Common myeloid progenitor, CD34-positive (primary cell): Measurements from ENCODE around the gene DCDC2C.

Experiments
- CTCF ChIA-PET: fragments of 350-600 bp; sonication (Branson Sonifier 250); formaldehyde crosslinking; loops from one replicate; lab custom pipeline; 2021; ENCODE audit warnings: antibody characterized with exemption; lab: Charles Lee
- POLR2A ChIA-PET: fragments of 350-600 bp; sonication (Branson Sonifier 250); formaldehyde crosslinking; loops from one replicate; lab custom pipeline; 2021; ENCODE audit warnings: antibody characterized with exemption; lab: Charles Lee
- DNase-seq, 3 donors: peaks; one replicate each; pipeline versions ENCODE4 v3.0.0 to v3.0.0-alpha.2; 2013
- H3K27ac ChIP-seq, 2 experiments: 1 replicate in 1 of 2; 2 replicates in 1 of 2; pipeline ENCODE4 v1.7.0; 2013; ENCODE audit warnings: inconsistent platforms in 2 of 2, low read length in 2 of 2, mild to moderate bottlenecking in 2 of 2, low read depth in 1 of 2, moderate library complexity in 1 of 2; ENCODE audit not compliant: severe bottlenecking in 2 of 2, insufficient read depth in 1 of 2, poor library complexity in 1 of 2
- H3K27me3 ChIP-seq, 5 experiments: replicated peaks in 2 of 5; 1 replicate in 3 of 5; 2 replicates in 2 of 5; pipeline versions ENCODE4 v1.6.1 to v1.7.0; 2013; ENCODE audit warnings: low read length in 4 of 5, mild to moderate bottlenecking in 2 of 5, moderate library complexity in 2 of 5, inconsistent platforms in 1 of 5; ENCODE audit not compliant: insufficient read depth in 5 of 5, control insufficient read depth in 4 of 5
- H3K36me3 ChIP-seq, 4 experiments: 1 replicate in 2 of 4; 2 replicates in 2 of 4; pipeline versions ENCODE4 v1.6.1 to v1.7.0; 2013; ENCODE audit warnings: low read length in 3 of 4, control low read depth in 1 of 4, mild to moderate bottlenecking in 1 of 4; ENCODE audit not compliant: control insufficient read depth in 4 of 4, insufficient read depth in 4 of 4
- H3K4me1 ChIP-seq, 4 experiments: 1 replicate in 3 of 4; 2 replicates in 1 of 4; pipeline versions ENCODE4 v1.6.1 to v1.7.1; 2013; ENCODE audit warnings: low read length in 3 of 4, mild to moderate bottlenecking in 3 of 4, control low read depth in 1 of 4, inconsistent platforms in 1 of 4, moderate library complexity in 1 of 4; ENCODE audit not compliant: control insufficient read depth in 4 of 4, insufficient read depth in 4 of 4; ENCODE audit errors: control extremely low read depth in 1 of 4
- H3K4me3 ChIP-seq, 7 experiments: 1 replicate in 4 of 7; 2 replicates in 3 of 7; pipeline versions ENCODE4 v1.5.1 to v1.7.0; 2013; ENCODE audit warnings: mild to moderate bottlenecking in 7 of 7, low read length in 6 of 7, moderate library complexity in 6 of 7, inconsistent platforms in 2 of 7, low read depth in 2 of 7, control low read depth in 1 of 7; ENCODE audit not compliant: insufficient read depth in 4 of 7, control insufficient read depth in 1 of 7; ENCODE audit errors: extremely low read depth in 1 of 7
- H3K9me3 ChIP-seq, 5 experiments: 1 replicate in 4 of 5; 2 replicates in 1 of 5; pipeline versions ENCODE4 v1.6.1 to v1.7.1; 2013; ENCODE audit warnings: low read length in 4 of 5, mild to moderate bottlenecking in 2 of 5, inconsistent platforms in 1 of 5, low read depth in 1 of 5, moderate library complexity in 1 of 5; ENCODE audit not compliant: control insufficient read depth in 4 of 5, insufficient read depth in 2 of 5; ENCODE audit errors: control extremely low read depth in 1 of 5
- WGBS: methylation state at CpG from one replicate; pipeline ENCODE4 v1.1.5; 2013; ENCODE audit not compliant: insufficient coverage; 5-methylcytosine and 5-hydroxymethylcytosine counted together

Gene DCDC2C

DNA sequence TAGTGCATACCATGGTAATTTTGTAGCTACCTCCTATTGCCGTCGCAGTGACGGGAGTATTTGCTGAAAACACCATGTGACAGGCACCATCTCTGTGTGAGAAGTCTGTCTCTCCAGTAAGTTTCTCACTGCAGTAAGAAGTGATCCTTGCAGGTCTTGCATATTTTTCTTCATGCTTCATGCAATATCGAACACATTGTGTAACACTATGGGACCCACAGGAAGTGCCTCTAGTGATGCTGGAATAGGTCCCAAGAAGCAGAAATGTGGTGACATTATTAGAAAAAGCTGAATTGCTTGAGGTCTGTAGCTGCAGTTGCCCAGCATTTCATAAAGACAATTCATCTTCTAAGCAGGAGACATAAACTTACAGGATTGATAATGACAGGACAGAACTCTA, 167.6 kb downstream of the DCDC2C start:
- POLR2A ChIA-PET: no interaction called here
- WGBS: 98% methylated on average over 3 of the region's 4 CpGs
- no peak overlapping the region for H3K27ac ChIP-seq
- no peak for DNase-seq
- H3K4me1 ChIP-seq: no peaks in the 10 kb centered on the region
- no peaks in the 10 kb centered on the region for H3K36me3 ChIP-seq
- peaks cover 0 to 21% (median 11%) of the 10 kb centered on the region in 5 experiments for H3K27me3 ChIP-seq
- H3K9me3 ChIP-seq: no peaks in the 10 kb centered on the region
- CTCF ChIA-PET: no interaction called here
- no peak overlapping the region for H3K4me3 ChIP-seq

DNA sequence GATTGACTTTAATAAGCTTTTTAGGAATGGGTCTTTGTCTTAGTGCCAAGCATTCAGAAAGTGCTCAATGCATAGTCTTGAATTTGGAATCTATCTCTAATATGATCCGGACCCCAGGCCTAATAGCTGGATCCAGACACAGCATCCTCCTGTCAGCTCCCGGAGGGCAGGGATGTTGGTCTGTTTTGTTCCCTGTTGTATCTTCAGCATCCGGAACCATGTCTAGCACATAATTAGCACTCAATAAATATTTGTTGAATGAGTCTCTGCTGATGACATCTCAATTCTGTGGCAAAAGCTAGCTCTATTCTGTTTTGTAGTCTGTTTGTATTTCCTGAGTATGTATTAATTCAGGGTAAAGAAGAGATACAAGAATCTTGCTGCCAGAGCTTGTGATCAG, 169.1 kb downstream of the DCDC2C start:
- H3K4me1 ChIP-seq: no peaks in the 10 kb centered on the region
- H3K27ac ChIP-seq: no peak overlapping the region
- H3K36me3 ChIP-seq: no peaks in the 10 kb centered on the region
- DNase-seq: no peak
- no peaks in the 10 kb centered on the region for H3K9me3 ChIP-seq
- WGBS: 100% methylated on average over 1 of the region's 3 CpGs
- H3K27me3 ChIP-seq: peaks cover 0 to 31% (median 9%) of the 10 kb centered on the region in 5 experiments
- CTCF ChIA-PET: interaction anchor here (1.2 to 1.8 kb wide), 2 partner anchors 7 to 10 kb away, joined by 3 to 4 read pairs; no protein-coding TSS in a partner anchor
- POLR2A ChIA-PET: no interaction called here
- no peak overlapping the region for H3K4me3 ChIP-seq

DNA sequence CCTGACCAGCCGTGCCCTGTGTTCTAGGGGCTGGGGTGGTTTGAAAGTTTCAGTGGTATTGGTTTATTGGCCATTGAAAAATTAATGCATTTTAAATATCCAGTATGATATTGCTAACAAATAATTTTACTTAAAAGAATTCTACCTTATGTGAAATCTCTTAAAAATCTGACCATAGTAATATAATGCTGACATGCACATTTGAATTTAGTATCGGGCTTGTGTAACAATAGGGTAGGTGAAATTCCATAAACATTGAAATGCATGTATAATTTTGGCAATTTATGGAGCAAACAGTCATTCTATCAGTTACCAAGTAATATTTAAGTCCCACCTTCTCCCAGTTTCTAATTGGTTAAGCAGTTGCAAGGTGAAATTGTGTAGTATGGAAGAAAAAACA, 170.5 kb downstream of the DCDC2C start:
- ChIA-PET POLR2A (no interaction called here), CTCF (interaction anchor here (0.6 to 1.8 kb wide), 2 partner anchors 9 to 13 kb away, joined by 3 to 4 read pairs; no protein-coding TSS in a partner anchor)
- no peak for DNase-seq
- Histone ChIP-seq H3K36me3 (no peaks in the 10 kb centered on the region), H3K4me1 (no peaks in the 10 kb centered on the region), H3K9me3 (no peaks in the 10 kb centered on the region), H3K27me3 (peaks cover 0 to 40% (median 11%) of the 10 kb centered on the region in 5 experiments), H3K4me3 (no peak overlapping the region), H3K27ac (no peak overlapping the region)
- no CpG with 5 or more reads among the region's 2 CpGs for WGBS

DNA sequence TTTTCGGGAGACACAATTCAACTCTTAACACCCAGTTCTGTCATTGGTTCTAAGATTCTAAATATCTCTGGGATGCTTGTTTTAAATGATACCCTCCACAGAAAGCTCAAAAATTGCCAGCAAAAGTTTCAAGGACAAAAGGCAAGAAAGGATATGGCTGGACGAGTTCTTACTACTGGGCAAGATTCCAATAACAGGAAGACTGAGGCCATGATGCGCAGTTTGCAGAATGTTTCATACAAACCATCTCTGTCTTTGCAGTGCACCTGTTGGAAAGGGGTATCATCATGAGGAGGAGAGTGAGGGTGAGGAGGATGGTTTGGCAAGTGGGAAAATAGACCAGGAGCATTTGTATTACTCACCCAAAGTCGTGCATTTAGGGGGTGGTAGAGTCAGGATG, 172.8 kb downstream of the DCDC2C start:
- Histone ChIP-seq H3K4me1 (no peaks in the 10 kb centered on the region), H3K9me3 (no peaks in the 10 kb centered on the region), H3K36me3 (no peaks in the 10 kb centered on the region), H3K27me3 (peaks cover 0 to 47% (median 17%) of the 10 kb centered on the region in 5 experiments), H3K27ac (no peak overlapping the region), H3K4me3 (no peak overlapping the region)
- ChIA-PET CTCF (no interaction called here), POLR2A (no interaction called here)
- no peak for DNase-seq
- 60% methylated on average over 1 of the region's 4 CpGs for WGBS

DNA sequence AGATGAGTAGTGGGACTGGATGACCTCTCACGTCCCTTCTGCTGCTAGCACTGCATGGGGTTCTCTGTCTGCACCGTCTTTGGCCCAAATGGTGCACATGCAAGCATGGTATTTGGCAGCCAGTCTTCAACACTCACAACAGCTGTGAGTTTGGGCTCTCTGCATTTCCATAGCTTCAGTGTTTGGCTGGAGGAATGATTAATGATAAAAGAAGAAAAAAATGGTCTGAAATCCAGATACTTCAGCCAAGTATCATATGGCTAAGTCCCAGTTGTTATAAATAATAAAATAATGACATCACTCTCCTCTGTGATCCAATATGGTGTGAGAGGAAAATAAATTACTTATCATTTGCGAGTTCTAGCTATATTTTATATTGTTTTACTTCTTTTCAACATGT, 173.3 kb downstream of the DCDC2C start:
- Histone ChIP-seq H3K9me3 (no peaks in the 10 kb centered on the region), H3K36me3 (no peaks in the 10 kb centered on the region), H3K27me3 (peaks cover 0 to 50% (median 18%) of the 10 kb centered on the region in 5 experiments), H3K4me3 (no peak overlapping the region), H3K27ac (no peak overlapping the region), H3K4me1 (no peaks in the 10 kb centered on the region)
- DNase-seq: no peak
- POLR2A ChIA-PET: no interaction called here
- CTCF ChIA-PET: no interaction called here
- WGBS: 71% methylated on average over 1 of the region's 3 CpGs

DNA sequence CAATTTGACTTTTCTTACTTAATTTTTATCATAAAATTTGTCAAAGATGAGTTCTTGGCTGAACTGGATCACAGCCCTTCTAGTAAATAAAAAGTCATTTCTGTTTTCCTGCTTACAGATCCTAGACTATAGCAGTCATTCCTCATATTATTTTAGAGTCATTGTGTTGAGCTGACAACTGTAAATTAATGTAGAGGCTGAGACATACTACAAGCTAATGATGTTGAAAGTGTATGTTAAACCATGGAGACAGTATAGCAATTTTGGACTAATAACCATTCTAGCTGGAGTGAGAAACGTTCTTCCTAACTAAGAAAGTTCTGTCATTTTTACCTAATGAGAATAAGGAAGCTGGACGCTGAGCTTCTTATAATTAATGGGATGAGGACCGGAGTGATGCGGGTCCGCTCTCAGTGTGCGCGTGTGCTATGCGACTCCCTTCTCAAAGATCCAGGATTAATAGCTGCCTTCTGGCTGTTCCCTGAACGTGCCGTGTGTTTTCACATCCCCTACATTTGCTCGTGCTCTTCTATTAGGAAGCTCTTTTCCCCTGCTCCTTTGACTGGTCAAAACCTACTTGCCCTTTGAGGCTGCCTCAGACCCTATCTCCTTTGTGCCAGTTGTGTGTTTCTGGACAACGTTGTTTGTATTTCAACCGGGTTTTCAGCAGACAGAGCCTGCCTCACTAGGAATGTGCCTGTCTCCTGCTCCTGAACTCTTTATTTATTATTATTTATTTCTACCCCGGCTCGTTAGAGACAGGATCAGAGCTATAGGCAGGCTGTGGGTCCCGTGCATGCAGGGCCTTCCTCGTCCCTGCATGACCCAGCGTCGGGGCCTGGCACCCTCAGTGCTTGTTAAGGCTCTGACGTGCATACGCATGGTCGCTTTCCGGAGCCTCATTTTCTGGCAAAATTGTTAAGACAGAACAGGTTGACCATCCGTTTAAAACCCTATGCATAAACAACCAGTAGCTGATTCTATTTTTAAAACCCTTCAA, 182.6 kb downstream of the DCDC2C start:
- CTCF ChIA-PET: interaction anchor here (0.7 kb wide), 1 partner anchor 158 kb away, joined by 3 read pairs; no protein-coding TSS in a partner anchor
- POLR2A ChIA-PET: no interaction called here
- 86% methylated on average over 20 of the region's 24 CpGs for WGBS
- no peak overlapping the region for H3K4me3 ChIP-seq
- no peaks in the 10 kb centered on the region for H3K36me3 ChIP-seq
- DNase-seq: no peak
- peaks cover 0 to 9% (median 0%) of the 10 kb centered on the region in 5 experiments for H3K9me3 ChIP-seq
- H3K27ac ChIP-seq: no peak overlapping the region
- H3K4me1 ChIP-seq: no peaks in the 10 kb centered on the region
- peaks cover 0 to 28% (median 2%) of the 10 kb centered on the region in 5 experiments for H3K27me3 ChIP-seq

DNA sequence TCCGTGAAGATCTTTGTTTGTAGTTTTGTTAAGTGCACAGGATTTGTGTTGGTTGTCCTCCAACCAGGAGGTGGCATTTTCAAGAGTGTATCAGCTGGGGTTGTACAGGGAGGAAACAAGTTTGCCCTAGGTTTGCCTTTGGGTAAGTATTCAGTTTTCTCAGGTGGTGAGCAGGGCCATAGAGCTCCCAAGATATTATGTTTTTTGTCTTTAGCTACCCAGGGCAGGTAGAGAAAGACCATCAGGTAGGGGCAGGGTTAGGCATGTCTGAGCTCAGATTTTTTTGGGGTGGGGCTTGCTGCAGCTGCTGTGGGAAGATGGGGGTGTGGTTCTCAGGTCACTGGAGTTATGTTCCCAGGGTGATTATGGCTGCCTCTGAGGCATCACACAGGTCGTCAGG, 191.6 kb downstream of the DCDC2C start:
- peaks cover 0 to 9% (median 4%) of the 10 kb centered on the region in 4 experiments for H3K4me1 ChIP-seq
- H3K4me3 ChIP-seq: no peak overlapping the region
- peaks cover 0 to 32% (median 7%) of the 10 kb centered on the region in 5 experiments for H3K27me3 ChIP-seq
- no peak for DNase-seq
- POLR2A ChIA-PET: no interaction called here
- CTCF ChIA-PET: no interaction called here
- peaks cover 0 to 32% (median 0%) of the 10 kb centered on the region in 5 experiments for H3K9me3 ChIP-seq
- no peak overlapping the region for H3K27ac ChIP-seq
- no peaks in the 10 kb centered on the region for H3K36me3 ChIP-seq
- WGBS: 73% methylated on average over 2 of the region's 2 CpGs
